BE2C (cell line): ENCODE measurements around the gene AP2B1.

Experiments
- DNase-seq: peaks from one replicate; pipeline ENCODE4 v3.0.0-alpha.2; 2020
- H3K27me3 ChIP-seq: fragments of 250-450 bp; sonication (Bioruptor Pico); 2 replicates; pipeline ENCODE4 v1.5.1; 2020; ENCODE audit warnings: mild to moderate bottlenecking
- H3K36me3 ChIP-seq: fragments of 250-450 bp; sonication (Bioruptor Pico); 2 replicates; pipeline ENCODE4 v1.5.1; 2020; ENCODE audit warnings: mild to moderate bottlenecking
- H3K4me1 ChIP-seq: fragments of 250-450 bp; sonication (Bioruptor Pico); 2 replicates; pipeline ENCODE4 v1.5.1; 2020
- H3K4me3 ChIP-seq: 2 replicates; pipeline ENCODE4 v1.5.1; 2011; ENCODE audit warnings: low read depth, low read length
- H3K9me3 ChIP-seq: fragments of 250-450 bp; sonication (Bioruptor Pico); 2 replicates; pipeline ENCODE4 v1.5.1; 2020
- TF ChIP-seq, protein P1 (sequence below): IDR thresholded peaks from 2 replicates; pipeline ENCODE4 v1.5.1; 2012; ENCODE audit warnings: mild to moderate bottlenecking, low read depth, low read length

AP2B1 gene

GRCh38 chr17:35764123-35764991, 177.2 kb downstream of the AP2B1 start:
- peaks cover 7% of the 10 kb centered on the region for H3K4me1 ChIP-seq
- TF ChIP-seq, protein P1, sequence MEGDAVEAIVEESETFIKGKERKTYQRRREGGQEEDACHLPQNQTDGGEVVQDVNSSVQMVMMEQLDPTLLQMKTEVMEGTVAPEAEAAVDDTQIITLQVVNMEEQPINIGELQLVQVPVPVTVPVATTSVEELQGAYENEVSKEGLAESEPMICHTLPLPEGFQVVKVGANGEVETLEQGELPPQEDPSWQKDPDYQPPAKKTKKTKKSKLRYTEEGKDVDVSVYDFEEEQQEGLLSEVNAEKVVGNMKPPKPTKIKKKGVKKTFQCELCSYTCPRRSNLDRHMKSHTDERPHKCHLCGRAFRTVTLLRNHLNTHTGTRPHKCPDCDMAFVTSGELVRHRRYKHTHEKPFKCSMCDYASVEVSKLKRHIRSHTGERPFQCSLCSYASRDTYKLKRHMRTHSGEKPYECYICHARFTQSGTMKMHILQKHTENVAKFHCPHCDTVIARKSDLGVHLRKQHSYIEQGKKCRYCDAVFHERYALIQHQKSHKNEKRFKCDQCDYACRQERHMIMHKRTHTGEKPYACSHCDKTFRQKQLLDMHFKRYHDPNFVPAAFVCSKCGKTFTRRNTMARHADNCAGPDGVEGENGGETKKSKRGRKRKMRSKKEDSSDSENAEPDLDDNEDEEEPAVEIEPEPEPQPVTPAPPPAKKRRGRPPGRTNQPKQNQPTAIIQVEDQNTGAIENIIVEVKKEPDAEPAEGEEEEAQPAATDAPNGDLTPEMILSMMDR = peak; percentile 83
- H3K9me3 ChIP-seq = no peaks in the 10 kb centered on the region
- no peaks in the 10 kb centered on the region for H3K36me3 ChIP-seq
- DNase-seq = peak; percentile 95
- peak overlapping the region; percentile 72 for H3K4me3 ChIP-seq
- no peaks in the 10 kb centered on the region for H3K27me3 ChIP-seq

GRCh38 chr17:35765086-35765710, 178.1 kb downstream of the AP2B1 start:
- H3K27me3 ChIP-seq = no peaks in the 10 kb centered on the region
- TF ChIP-seq, protein P1 = no peak
- DNase-seq = no peak
- no peaks in the 10 kb centered on the region for H3K36me3 ChIP-seq
- H3K4me1 ChIP-seq = peaks cover 7% of the 10 kb centered on the region
- H3K9me3 ChIP-seq = no peaks in the 10 kb centered on the region
- peak overlapping the region; percentile 72 for H3K4me3 ChIP-seq

GRCh38 chr17:35765756-35766488, 178.8 kb downstream of the AP2B1 start:
- Histone ChIP-seq H3K36me3 (no peaks in the 10 kb centered on the region), H3K4me3 (no peak overlapping the region), H3K27me3 (no peaks in the 10 kb centered on the region), H3K4me1 (peaks cover 7% of the 10 kb centered on the region), H3K9me3 (no peaks in the 10 kb centered on the region)
- no peak for DNase-seq
- TF ChIP-seq, protein P1 = no peak

GRCh38 chr17:35766489-35766877, 179.4 kb downstream of the AP2B1 start:
- H3K36me3 ChIP-seq = no peaks in the 10 kb centered on the region

DNA sequence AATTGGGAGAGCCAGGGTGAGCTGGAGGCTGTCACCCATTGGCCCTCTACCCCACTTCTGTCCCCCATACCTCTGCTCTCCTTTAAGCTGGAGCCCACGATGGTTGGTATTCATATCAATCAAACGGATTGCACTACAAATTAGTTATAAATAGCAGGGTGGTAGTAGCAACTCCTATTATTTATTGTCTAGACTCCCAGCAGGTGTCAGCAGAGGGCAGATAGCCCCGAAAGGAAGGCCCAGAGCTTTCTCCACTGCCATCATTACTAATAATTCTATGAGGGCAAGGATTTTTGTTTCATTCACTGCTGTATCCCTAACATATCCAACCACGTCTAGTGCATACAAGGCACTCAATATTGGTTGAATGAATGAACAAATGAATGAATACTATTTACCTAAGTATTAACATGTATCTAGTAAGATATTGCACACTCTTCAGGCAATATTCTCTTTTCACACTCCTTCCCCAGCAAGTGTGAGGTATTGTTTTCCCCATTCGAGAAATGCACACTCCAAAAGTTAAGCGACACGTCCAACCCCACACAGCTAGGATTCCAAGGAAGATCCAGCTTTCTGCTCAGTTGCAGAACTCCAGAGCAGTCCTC, 179.9 kb downstream of the AP2B1 start:
- no peaks in the 10 kb centered on the region for H3K9me3 ChIP-seq
- H3K27me3 ChIP-seq = no peaks in the 10 kb centered on the region
- TF ChIP-seq, protein P1 = peak; percentile 76
- H3K36me3 ChIP-seq = no peaks in the 10 kb centered on the region
- H3K4me1 ChIP-seq = peaks cover 7% of the 10 kb centered on the region
- no peak overlapping the region for H3K4me3 ChIP-seq
- peak; percentile 62 for DNase-seq

More at GRCh38 chr17:35766489-35766877, 179.4 kb downstream of the AP2B1 start:
- Histone ChIP-seq H3K9me3 (no peaks in the 10 kb centered on the region), H3K27me3 (no peaks in the 10 kb centered on the region), H3K4me1 (peaks cover 7% of the 10 kb centered on the region), H3K4me3 (no peak overlapping the region)
- DNase-seq = no peak
- TF ChIP-seq, protein P1 = no peak
